Hematopoietic multipotent progenitor cell (in vitro differentiated cells): ENCODE measurements around the gene SLC1A3. TPM values are rescaled to one million over a fixed set of nuclear protein-coding genes. Genes with fewer than 3 reads are reported as not detected.
A peak's percentile ranks its signal among the peaks of the same experiment; 100 is the strongest.
"Not testable (repeated sequence)": the region's sequence is repeated elsewhere in the genome, so short reads cannot be mapped to it uniquely, and the experiment has no call there.

Experiments
- DNase-seq, 3 donors: peaks; one replicate each; pipeline ENCODE4 v3.0.0-alpha.2; 2011 to 2015; ENCODE audit warnings: low read depth in 2 of 3, low spot score in 2 of 3
- total RNA-seq: library from RNA; depleted of rRNA; stranded (reverse); fragments of >200 nt; gene quantifications from one replicate; pipeline ENCODE4 v1.2.3, GENCODE V29; 2012

The SLC1A3 gene
- 1.3 TPM for total RNA-seq

- peak in 2 of 3 donors; percentile 64 to 66 for DNase-seq
These were observed at the start of gene SLC1A3 for GRCh38 chr5:36606428-36607113. SLC1A3 (plus strand) TSS chr5:36606606; CDS start chr5:36608424, 1,818 bp downstream.

DNA sequence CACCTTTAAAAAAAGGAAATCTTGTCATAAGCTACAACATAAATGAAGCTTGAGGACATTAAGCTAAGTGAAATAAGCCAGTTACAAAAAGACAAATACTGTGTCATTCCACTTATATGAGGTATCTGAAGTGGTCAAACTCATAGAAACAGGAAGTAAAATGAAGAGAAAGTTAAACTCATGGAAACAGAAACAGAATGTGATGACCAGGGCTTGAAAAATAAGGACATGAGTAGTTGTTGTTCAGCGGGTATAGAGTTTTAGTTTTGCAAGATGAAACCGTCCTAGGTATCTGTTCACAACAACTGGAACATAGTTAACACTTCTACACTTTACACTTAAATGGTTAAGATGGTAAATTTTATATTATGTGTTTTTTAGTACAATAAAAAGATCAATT, 47.8 kb upstream of the SLC1A3 start:
- no peak for DNase-seq

- peak in 1 of 3 donors; percentile 31 for DNase-seq
These were observed 44.8 kb upstream of the SLC1A3 start for GRCh38 chr5:36561601-36562000.

GRCh38 chr5:36569491-36569890, 36.9 kb upstream of the SLC1A3 start:
- no peak for DNase-seq

- DNase-seq: no peak
These were observed 35.9 kb upstream of the SLC1A3 start for GRCh38 chr5:36570301-36571095.

DNA sequence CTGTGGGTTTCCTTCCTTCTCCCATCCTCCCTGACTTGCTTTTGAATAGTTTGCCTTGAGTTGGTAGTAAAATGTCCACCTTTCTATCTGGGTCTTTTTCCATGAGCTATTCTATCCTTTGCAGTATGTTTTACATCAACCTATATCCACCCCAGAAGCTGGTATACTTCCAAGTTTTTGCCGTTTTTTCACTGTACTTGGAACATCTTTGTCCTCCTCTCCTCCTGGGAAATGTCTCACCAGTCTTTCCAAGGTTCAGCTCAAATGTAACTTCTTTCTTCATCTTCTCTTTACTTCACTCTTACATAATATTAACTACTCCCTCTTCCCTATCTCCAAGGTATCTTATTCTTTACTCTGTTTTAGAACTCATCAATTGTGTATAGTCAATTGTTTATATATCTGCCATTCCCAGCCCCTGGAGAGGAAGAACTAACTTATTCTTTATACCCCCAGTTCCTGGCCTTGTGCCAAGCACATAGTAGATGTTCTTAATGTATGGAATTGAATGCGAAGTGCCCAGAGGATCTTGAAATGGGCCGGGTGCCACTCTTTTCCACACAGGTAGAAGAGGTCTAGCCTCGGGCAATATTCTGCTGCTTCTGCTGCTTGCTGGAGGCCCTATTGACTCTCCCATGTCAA, 34.9 kb upstream of the SLC1A3 start:
- DNase-seq: no peak

DNA sequence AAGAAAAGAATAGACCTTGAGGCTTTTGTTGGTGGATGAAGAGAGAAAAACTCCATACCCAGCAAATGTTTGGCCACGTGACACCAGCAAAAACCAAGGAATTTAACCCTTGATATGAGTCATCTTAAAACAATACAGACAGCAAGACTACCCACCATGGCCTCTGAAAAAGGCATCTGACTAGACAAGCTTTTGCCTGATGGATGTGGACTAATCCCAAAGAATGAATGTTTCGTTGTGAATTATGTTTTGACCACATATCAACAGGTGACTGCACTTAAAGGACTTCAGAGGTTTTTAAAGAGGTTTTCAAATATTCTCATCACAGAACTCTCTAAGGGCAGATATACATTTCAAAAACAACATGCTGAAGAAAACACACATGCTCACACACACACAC, 33.0 kb upstream of the SLC1A3 start:
- DNase-seq: no peak

GRCh38 chr5:36575361-36575781, 31.0 kb upstream of the SLC1A3 start:
- no peak for DNase-seq

DNA sequence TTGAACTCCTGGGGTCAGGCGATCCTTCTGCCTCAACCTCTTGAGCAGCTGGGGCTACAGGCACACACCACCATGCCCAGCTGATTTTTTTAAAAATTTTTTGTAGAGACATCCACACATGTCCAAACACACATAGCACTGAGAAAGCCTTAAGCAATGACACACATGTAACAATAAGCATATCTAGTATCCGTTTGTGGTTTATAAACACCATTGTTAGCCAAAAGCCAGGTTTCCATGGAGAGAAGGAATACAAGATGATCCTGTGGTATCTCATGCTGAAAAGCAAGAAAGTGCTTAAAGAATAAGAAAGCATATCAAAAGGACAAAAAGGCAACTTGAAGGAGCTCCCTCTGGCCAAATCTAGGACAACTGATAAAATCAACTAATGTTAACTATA, 29.7 kb upstream of the SLC1A3 start:
- DNase-seq: no peak

GRCh38 chr5:36579858-36580257, 26.5 kb upstream of the SLC1A3 start:
- DNase-seq: not testable (repeated sequence)

- DNase-seq: no peak
These were observed 25.3 kb upstream of the SLC1A3 start for GRCh38 chr5:36581070-36581469.

DNA sequence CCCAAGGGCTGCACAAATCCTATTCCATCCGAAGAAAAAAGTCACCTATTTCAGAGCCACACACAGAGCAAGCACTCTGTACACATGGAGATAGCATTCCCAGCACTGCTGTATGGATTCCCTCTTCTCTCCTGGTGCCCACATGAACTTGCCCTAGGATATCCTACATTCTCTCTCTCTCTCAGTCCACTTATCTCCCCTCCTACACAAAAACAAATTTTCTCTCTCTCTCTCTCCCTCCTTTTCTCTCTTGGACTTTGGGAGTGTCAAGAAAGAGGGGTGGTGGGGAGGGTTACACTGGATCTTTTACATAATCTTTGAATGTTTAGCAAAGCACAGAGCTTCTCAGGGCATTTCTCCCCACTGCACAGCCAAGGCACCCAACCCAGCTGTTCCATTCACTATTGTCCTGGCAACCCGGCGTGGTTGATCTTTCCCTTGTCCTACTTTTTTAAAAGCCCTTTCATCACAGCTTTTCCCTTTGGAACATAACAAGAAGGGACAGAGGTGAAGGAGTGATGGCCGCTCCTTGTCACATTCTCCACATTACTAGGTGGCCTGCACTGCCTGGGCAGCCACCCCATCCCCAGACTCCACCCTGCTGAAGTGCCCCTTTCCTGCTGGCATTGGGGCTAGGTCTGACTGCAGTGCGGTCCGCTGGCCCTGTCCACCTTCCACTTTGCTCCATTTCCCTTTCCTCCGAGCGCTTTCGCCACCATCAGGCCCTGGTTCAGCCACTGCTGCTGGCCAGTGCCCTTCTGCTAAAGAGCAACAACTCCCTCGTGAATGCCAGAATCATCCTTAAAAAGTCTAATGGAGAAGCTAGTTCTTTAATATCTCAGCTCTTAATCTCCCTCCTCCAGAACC, 22.2 kb upstream of the SLC1A3 start:
- DNase-seq: no peak

GRCh38 chr5:36585701-36586100, 20.7 kb upstream of the SLC1A3 start:
- no peak for DNase-seq

DNA sequence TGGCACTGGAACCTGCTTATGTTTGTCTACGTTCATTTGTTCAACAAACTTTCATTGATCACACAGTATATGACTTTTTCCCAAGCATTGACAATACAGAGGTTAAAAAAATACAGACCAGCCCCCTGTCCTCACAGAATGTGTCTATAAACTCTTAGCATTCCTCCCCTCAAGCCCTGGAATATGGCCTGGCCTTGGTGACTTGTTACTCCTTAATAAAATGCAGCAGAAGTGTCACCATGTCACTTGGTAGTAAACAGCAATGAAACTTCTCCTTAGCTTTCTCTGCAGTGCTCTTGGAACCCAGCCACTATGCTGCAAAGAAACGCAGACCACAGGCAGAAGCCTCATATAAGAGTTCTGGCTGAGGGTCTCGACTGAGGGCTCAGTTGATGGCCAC, 19.1 kb upstream of the SLC1A3 start:
- no peak for DNase-seq

GRCh38 chr5:36589735-36590134, 16.7 kb upstream of the SLC1A3 start:
- DNase-seq: not testable (repeated sequence)

GRCh38 chr5:36590513-36591286, 15.7 kb upstream of the SLC1A3 start:
- no peak for DNase-seq

- peak in 2 of 3 donors; percentile 44 to 68 for DNase-seq
These were observed 12.5 kb upstream of the SLC1A3 start for GRCh38 chr5:36593867-36594266.

DNA sequence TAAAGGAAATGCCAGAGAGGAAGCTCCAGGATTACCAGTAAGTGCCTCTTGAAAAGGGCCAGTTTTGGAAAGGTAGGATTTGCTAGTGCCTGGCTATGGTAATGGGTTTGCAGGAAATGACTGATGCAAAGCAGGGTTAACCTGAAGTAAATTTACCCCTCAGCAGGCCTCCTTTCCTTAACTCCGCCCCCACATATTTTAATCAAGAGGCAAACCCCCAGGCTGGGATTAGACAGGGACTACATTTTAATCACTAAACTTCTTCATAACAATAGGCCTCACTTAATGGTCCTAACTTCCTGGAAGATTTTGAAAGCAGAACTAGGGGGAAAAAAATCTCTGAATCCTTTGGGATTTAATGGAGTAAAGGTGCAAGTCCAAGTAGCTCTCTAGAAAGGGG, 10.2 kb upstream of the SLC1A3 start:
- no peak for DNase-seq

DNA sequence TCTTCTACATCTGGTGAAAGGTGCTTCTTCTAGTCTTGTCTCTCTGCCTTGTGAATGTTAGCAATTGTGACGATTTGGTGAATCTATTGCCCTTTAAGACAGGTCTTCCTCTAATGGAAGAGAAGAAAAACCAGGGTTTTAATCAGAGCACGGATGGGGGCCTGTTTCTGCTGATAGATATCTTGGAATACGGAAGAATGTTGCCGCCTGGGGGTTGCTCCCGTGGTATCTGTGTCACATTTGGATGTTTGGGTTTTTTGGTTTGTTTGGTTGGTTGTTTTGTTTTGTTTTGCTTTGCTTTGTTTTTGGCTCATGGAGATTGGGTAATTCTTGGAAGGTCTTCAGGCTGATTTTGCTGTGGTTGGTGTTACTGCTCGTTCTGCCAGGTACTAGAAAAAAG, 9.7 kb upstream of the SLC1A3 start:
- no peak for DNase-seq

GRCh38 chr5:36598045-36598444, 8.4 kb upstream of the SLC1A3 start:
- DNase-seq: no peak
